ENCODE data around the gene ADAMTSL3. TPM values are rescaled to one million over a fixed set of nuclear protein-coding genes. Genes with fewer than 3 reads are reported as not detected.

Gene ADAMTSL3
- total RNA-seq, 1 experiment from 2014 or later: 0.07 TPM

DNA sequence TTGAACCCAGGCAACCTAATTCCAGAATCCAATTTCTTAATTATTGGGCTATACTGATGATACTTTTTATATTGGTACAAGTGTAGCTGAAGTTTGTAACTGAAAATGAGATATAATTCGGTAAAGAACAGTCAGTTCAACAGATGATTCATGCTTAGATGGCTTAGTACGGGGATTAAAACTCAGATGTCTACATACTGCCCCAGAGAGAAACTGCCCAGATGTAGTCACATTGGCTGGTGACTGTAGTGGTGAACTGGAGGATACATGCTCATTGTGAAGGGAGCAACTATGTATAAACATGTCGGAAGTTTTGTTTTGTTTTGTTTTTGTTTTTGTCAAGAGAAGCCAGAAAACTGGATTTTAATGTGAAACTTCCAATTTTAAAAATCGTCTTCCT is 179.6 kb downstream of the ADAMTSL3 start:
- no peaks in the 10 kb centered on the region for H3K4me1 Mint-ChIP-seq (ENCODE audit: low read depth, unreplicated experiment)
- H3K4me3 Mint-ChIP-seq (ENCODE audit: unreplicated experiment): no peak overlapping the region
- CTCF ChIA-PET: no interaction called here
- POLR2A ChIA-PET: no interaction called here
- TF ChIP-seq, protein P1, sequence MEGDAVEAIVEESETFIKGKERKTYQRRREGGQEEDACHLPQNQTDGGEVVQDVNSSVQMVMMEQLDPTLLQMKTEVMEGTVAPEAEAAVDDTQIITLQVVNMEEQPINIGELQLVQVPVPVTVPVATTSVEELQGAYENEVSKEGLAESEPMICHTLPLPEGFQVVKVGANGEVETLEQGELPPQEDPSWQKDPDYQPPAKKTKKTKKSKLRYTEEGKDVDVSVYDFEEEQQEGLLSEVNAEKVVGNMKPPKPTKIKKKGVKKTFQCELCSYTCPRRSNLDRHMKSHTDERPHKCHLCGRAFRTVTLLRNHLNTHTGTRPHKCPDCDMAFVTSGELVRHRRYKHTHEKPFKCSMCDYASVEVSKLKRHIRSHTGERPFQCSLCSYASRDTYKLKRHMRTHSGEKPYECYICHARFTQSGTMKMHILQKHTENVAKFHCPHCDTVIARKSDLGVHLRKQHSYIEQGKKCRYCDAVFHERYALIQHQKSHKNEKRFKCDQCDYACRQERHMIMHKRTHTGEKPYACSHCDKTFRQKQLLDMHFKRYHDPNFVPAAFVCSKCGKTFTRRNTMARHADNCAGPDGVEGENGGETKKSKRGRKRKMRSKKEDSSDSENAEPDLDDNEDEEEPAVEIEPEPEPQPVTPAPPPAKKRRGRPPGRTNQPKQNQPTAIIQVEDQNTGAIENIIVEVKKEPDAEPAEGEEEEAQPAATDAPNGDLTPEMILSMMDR (IDR thresholded peaks at IDR 0.05; ENCODE audit: insufficient read depth in 1 of 2, low read depth in 1 of 2, low read length in 1 of 2, severe bottlenecking in 1 of 2, unreplicated experiment in 1 of 2): no peak
- no peaks in the 10 kb centered on the region for H3K4me1 ChIP-seq
- DNase-seq: no peak
- H3K27me3 ChIP-seq (replicated peaks; ENCODE audit: control insufficient read depth, insufficient read depth, low read length): no peaks in the 10 kb centered on the region
- no peaks in the 10 kb centered on the region for H3K36me3 Mint-ChIP-seq (ENCODE audit: insufficient read depth, unreplicated experiment)
- H3K27ac Mint-ChIP-seq (ENCODE audit: unreplicated experiment): no peak overlapping the region
- H3K27me3 Mint-ChIP-seq (ENCODE audit: insufficient read depth, unreplicated experiment): peaks cover 9% of the 10 kb centered on the region
- H3K4me3 ChIP-seq (ENCODE audit: low read depth, low read length): no peak overlapping the region
- BruUV-seq (replicated peaks): no TSS peak
- no peaks in the 10 kb centered on the region for H3K36me3 ChIP-seq (ENCODE audit: control insufficient read depth, insufficient read depth, low read length)
- intact Hi-C loops (cut with micrococcal nuclease; ENCODE audit: unreplicated experiment): no loop called here
- no peaks in the 10 kb centered on the region for H3K9me3 Mint-ChIP-seq (ENCODE audit: unreplicated experiment)
- H3K9me3 ChIP-seq: no peaks in the 10 kb centered on the region

DNA sequence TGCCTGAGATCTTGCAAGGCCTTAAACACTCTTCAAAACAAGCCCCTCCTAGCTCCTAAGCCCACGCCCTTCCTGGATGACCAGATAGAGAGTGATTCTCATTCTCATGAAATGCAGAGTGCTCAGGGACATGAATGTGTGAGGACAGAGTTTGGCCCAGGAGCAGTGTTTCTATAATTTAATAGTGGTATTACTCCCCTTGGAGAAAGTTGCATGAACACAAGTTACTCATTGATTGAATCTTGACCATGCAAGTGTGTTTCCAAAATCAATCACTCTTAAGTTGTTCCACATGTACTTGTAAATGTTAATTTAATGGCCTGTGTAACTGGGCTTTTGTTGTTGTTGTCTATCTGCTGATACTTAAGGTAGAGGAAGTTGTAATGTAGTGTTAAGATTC is 181.6 kb downstream of the ADAMTSL3 start:
- no peaks in the 10 kb centered on the region for H3K36me3 Mint-ChIP-seq (ENCODE audit: insufficient read depth, unreplicated experiment)
- CTCF ChIA-PET: no interaction called here

DNA sequence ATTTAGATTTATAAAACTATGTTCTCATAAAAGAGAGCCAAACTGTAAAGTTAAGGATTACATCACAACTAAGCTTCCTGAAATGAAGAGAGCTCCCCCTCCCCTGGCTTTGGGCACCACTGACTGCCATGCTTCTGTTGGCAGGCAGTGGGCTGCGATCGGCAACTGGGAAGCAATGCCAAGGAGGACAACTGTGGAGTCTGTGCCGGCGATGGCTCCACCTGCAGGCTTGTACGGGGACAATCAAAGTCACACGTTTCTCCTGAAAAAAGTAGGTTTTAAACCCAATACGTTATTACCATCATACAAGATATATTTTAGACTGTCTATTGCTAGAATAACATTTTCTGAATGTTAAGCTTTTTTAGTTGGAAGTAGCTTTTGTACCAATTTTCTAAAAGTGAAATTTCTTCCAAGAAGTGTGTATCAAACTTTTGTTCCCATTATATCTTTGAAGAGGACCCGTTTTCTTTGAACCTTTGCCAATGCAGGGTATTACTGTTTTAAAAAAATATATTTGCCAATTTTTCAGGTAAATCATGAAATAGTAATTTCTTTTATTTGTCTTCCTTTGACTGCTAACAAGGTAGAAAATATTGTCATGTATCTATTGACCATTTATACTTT is 184.1 kb downstream of the ADAMTSL3 start:
- TF ChIP-seq, protein P1 (IDR thresholded peaks at IDR 0.05; ENCODE audit: insufficient read depth in 1 of 2, low read depth in 1 of 2, low read length in 1 of 2, severe bottlenecking in 1 of 2, unreplicated experiment in 1 of 2): peak; percentile 52 to 53
- H3K9me3 Mint-ChIP-seq (ENCODE audit: unreplicated experiment): no peaks in the 10 kb centered on the region
- ChIA-PET CTCF (no interaction called here), POLR2A (no interaction called here)
- no peaks in the 10 kb centered on the region for H3K4me1 ChIP-seq
- peaks cover 17% of the 10 kb centered on the region for H3K27me3 Mint-ChIP-seq (ENCODE audit: insufficient read depth, unreplicated experiment)
- BruUV-seq (replicated peaks): no TSS peak
- intact Hi-C loops (cut with micrococcal nuclease; ENCODE audit: unreplicated experiment): loop anchor here (1.0 kb wide), 1 partner anchor 273 kb away; no protein-coding TSS in a partner anchor
- no peaks in the 10 kb centered on the region for H3K9me3 ChIP-seq
- peak; percentile 36 to 47 for DNase-seq
- H3K36me3 ChIP-seq (ENCODE audit: control insufficient read depth, insufficient read depth, low read length): no peaks in the 10 kb centered on the region
- H3K27ac Mint-ChIP-seq (ENCODE audit: unreplicated experiment): no peak overlapping the region
- H3K4me3 Mint-ChIP-seq (ENCODE audit: unreplicated experiment): no peak overlapping the region
- H3K27me3 ChIP-seq (replicated peaks; ENCODE audit: control insufficient read depth, insufficient read depth, low read length): no peaks in the 10 kb centered on the region
- H3K36me3 Mint-ChIP-seq (ENCODE audit: insufficient read depth, unreplicated experiment): no peaks in the 10 kb centered on the region
- no peaks in the 10 kb centered on the region for H3K4me1 Mint-ChIP-seq (ENCODE audit: low read depth, unreplicated experiment)
- no peak overlapping the region for H3K4me3 ChIP-seq (ENCODE audit: low read depth, low read length)

More for the DNA sequence above, 181.6 kb downstream of the ADAMTSL3 start:
- BruUV-seq (replicated peaks): no TSS peak
- no peaks in the 10 kb centered on the region for H3K9me3 ChIP-seq
- H3K4me3 Mint-ChIP-seq (ENCODE audit: unreplicated experiment): no peak overlapping the region
- H3K4me1 Mint-ChIP-seq (ENCODE audit: low read depth, unreplicated experiment): no peaks in the 10 kb centered on the region
- peaks cover 13% of the 10 kb centered on the region for H3K27me3 Mint-ChIP-seq (ENCODE audit: insufficient read depth, unreplicated experiment)
- POLR2A ChIA-PET: no interaction called here
- TF ChIP-seq, protein P1 (IDR thresholded peaks at IDR 0.05; ENCODE audit: insufficient read depth in 1 of 2, low read depth in 1 of 2, low read length in 1 of 2, severe bottlenecking in 1 of 2, unreplicated experiment in 1 of 2): no peak
- intact Hi-C loops (cut with micrococcal nuclease; ENCODE audit: unreplicated experiment): no loop called here
- no peaks in the 10 kb centered on the region for H3K9me3 Mint-ChIP-seq (ENCODE audit: unreplicated experiment)
- no peak overlapping the region for H3K4me3 ChIP-seq (ENCODE audit: low read depth, low read length)
- no peaks in the 10 kb centered on the region for H3K36me3 ChIP-seq (ENCODE audit: control insufficient read depth, insufficient read depth, low read length)
- H3K27me3 ChIP-seq (replicated peaks; ENCODE audit: control insufficient read depth, insufficient read depth, low read length): no peaks in the 10 kb centered on the region
- H3K4me1 ChIP-seq: no peaks in the 10 kb centered on the region
- no peak for DNase-seq
- H3K27ac Mint-ChIP-seq (ENCODE audit: unreplicated experiment): no peak overlapping the region

Measured in Caco-2 (cell line).